Erythroblast (primary cell): ENCODE results near the gene EFCC1.

Experiments used
- GATA1 ChIP-seq: IDR thresholded peaks from 2 replicates; pipeline ENCODE4 v1.6.1; 2011; ENCODE audit warnings: low read depth, mild to moderate bottlenecking, control low read depth, low read length, moderate library complexity
- POLR2A ChIP-seq: IDR thresholded peaks from 2 replicates; pipeline ENCODE4 v1.6.1; 2011; ENCODE audit warnings: mild to moderate bottlenecking, low read length

- TF ChIP-seq POLR2A (no peak), GATA1 (no peak)
These were observed 12.8 kb upstream of the EFCC1 start for GRCh38 chr3:128988286-128988685.
